HG03457 (cell line): ENCODE measurements around the gene UCK1.

ENCODE experiments used
- ATAC-seq: cut with Tn5 transposase; IDR thresholded peaks from one replicate; pipeline ENCODE4 v1.9.1; 2021; ENCODE audit warnings: moderate number of reproducible peaks; ENCODE audit not compliant: unreplicated experiment

Gene UCK1

DNA sequence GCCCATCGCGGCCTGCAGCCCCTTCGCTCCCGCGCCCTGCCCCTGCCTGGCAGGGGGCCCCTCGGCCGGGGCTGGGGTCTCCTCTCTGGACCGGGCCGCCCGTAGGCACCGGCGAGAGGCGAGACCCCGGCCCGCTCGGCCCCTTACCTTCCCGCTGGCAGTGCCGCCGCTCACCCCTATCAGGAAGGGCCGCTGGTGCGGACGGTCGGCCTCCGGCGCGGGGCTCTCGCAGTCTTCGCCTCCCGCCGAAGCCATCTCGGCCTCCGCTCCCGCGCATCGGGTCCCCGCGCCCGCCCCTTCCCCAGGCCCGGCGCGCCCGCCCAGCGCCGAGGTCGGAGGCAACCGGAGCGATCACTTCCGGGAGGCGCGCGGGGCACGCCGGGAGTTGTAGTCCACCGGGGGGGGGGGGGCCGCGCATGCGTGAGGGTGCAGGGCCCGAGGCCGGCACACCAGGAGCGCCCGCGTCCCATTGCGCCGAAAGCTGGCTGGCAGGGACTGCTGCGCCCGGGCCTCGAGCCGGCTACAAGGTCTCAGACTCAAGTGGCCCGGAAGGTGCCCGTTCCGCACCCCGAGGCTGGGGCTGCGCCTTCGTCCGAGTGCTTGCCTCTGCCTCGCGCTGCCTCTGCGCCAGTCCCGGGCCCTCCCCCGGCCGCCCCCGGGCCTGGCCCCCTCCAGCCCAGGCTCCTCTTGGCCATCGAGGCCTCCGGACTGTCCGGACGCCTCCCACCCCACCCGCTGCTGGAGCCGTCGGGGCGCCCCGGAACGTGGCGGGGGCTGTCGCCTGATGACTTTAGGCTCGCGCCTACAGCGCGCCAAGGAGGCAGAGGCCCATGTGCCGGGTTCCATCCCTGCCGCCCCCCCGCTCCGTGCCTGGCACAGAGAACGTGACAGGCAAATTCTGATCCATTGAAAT is at the start of gene UCK1:
Gene UCK1 (minus strand): TSS at position 344 of the 913 bp plus-strand sequence. CDS start 89 bp downstream, at position 255.
- peak; percentile 64 for ATAC-seq

DNA sequence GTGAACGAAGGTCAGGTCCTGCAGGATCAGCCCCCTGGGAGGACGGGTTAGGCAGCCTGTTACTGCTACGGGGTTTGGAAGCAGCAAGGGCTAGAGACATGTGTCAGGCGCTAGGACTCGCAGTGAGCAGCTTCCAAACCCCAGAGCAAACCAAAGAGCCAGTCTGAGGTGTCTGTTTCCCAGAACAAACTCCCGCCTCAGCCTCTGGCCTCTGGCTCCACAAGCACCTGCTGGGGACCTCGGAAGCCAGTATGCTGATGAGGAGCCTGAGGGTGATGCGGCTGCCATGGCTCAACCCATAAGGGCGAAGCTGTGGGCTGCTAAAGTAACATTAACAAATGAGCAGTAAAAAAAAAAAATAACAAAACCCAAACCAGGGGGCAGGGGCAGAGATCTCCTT is 49.3 kb upstream of the UCK1 start:
- ATAC-seq: no peak

DNA sequence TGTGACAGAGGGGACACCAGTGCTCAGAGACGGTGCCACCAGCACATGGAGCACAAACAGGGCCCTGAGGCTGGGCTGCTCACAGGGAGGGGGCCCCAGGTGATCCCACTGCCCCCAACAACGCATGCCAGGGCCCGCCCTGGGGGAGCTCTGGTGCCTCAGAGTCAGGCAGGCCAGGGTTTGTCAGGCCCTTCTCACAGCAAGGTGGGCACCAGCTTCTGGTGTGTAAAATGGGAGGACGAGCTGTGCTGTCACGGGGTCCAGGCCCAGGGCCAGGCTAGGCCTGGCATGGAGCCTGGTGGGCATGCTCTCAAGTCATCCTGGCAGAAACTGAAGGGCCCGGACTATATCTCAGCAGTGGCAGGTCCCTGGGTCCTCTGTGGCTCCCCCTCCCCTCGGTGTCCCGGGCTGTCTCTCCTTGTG is 48.7 kb upstream of the UCK1 start:
- no peak for ATAC-seq

DNA sequence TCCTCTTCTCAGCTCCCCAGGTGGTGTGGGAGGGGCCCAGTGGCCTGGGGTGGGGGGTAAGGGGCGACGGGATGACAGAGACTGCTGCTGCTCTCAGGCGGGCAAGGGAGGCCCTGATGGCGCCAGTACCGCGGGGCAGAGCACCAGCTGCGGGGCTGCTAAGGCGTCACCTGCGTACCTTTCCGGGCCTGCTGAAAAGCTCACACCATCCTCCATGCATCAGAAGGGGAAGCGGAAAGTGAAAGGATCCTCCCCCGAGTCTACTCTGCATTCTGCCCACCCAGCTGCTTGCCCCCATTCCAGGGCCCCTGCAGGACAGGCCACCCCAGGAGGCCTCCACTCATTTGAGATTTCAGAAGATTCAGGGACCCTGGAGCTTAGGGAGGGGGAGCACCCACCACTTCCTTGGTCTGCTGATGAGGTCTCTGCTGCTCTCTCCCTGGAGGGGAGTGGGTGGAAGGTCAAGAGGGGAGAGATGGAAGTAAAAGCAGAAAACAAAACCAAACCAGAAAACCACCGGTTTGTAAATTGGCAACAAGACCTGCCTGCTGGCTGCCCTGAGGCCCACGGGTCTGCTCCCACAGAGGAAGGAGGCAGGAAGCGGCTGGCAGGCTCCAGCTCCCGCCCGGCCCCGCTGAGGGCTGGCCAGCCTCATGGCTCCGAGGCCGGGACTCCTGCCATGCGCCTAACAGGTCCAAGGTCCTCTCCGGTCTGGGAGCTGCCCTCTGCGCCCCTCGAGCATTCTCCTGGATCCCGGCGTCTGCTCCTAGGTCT is 47.9 kb upstream of the UCK1 start:
- ATAC-seq: no peak

DNA sequence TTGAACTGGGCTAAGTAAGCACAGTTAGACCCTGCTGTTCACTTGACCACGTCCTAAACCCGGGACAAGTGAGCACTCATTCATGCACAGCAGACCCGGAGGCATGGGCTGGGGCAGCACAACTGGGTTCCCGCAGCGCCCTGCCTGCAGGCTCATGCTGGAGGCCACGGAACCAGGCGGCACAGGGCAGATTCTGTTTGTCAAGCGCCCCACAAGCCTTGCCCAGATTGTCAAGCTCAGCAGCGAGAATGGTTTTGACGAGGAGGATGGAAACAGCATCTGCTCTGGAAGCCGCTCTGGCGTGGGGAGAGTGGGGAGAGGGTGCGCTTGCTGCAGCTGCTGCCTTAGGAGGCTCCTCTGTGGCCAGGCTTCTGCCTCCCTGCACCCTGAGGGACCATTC is 47.0 kb upstream of the UCK1 start:
- no peak for ATAC-seq

DNA sequence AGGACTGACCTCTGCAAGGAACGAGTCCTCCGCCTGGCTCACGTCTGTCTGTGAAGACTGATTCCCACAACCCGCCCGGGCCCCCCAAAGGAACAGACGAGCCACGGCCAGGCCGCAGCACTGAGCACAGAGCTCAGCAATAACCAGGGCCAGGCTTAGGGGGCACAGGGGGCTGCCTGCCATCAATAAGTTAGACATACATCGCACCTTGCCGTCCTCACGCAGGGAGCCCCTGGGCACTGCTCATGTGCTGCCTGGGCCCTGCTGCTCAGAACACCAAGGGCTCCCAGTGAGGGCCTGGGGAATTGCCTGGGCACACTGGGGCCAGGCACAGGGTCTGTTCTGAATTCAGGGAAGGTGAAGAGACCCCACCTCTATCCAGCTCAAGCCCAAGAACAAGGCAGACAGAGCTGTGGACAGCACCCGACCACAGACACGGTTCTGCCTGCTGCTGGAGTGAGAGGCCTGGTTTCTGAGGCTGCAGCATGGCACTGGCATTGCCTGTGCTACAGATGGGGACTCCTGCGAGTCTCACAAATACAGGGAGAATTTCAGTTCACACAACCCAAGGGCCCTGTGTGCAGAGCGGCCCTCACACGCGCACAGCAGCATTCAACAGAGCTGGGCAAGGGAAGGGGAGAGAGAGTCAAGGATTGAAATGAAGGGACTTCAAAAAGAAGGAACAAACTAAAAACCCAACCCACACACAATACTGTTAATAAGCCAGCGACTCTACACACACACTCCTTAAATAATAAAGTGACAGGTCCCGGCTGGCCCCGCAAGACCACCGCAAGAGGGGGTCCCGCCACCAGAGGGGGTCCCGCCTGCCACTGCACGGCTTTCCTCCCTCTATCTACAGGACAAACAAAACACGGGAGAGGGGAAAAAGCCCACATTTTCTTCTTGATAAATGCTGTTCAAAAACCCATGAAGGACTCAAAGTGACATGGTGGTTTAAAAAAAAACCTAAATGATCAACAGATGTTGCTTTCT is 46.2 kb upstream of the UCK1 start:
- no peak for ATAC-seq

DNA sequence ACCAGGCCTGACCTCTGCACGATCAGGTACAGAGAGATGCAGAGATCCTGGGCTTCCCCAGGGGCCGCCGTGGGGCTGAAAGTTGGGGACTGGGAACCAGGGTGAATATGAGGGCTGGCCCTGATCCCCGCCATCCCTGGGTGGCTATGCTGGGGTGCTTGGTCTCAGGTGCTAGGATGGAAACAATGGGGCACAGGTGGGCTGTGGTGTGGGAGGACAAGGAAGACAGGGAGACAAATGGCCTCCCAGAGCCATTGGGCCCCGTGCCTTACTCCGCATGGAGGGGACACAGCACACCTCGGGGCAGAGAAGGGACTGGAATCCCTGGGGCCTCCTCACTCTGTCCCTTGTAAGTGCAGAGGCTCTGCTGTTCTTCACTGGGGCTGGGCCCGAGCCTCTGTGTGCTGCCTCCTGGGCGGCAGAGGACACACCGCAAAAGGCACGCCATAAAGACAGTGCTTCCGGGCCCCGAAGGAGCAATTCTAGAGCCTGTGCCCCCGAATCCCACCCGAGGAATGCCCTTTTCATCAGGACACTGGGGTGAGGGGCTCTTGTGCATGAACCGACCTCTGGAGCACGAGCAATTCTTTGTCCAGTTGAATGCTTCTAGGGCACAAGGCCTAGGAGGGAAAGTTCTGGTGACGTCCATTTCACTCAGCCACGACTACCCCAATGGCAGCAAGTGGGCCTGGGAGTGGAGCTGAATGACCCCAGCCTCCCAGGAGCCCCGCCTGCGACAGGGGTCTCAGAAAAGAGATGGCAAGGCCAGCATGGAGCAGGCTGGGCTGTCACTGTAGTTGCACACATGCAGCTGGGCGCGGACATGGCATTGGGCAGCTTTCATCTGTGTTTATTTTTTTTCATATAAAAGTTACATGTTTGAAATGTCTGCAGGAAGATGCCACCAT is 45.1 kb upstream of the UCK1 start:
- ATAC-seq: no peak

DNA sequence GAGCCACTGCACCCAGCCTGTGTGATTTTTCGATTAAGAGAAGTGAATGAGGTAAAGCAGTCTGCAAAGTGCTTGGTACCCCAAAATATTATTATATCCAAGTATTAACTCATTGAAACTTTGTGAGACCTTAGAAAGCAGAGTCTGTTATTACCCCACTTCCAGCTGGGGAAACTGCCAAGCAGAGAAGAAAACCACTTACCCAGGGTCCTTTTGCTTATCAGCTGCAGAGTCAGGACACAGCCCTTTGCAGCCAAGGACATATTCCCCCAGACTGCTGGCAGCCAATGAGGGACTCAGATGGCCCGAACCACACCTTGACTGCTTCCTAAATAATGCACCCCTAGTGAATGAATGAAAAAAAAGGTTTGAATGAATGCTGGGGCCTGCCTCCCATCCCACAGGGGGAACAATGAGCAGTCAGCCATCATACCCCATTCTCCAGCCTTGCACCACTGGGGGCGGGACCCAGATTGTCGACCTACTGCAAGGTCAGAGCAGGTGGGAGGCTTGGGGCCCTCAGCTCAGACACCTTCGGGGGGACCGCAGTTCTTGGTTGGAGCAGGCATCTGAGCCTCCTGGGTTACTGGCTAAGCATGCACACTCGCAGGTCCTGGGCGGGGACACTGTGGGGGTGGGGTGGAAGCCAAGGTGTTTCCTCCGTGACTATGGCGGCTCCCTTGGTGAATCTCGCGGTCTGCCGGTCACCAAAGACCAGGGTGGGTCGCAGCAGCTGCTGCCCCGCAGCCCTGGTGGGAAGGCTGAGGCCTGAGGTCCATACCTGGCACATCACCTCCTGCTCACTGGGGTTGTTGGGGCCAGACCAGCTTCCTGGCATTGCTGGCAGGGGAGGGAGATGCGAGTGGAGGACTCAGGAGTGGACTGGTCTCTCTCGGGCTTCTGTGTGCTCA is 43.9 kb upstream of the UCK1 start:
- no peak for ATAC-seq

DNA sequence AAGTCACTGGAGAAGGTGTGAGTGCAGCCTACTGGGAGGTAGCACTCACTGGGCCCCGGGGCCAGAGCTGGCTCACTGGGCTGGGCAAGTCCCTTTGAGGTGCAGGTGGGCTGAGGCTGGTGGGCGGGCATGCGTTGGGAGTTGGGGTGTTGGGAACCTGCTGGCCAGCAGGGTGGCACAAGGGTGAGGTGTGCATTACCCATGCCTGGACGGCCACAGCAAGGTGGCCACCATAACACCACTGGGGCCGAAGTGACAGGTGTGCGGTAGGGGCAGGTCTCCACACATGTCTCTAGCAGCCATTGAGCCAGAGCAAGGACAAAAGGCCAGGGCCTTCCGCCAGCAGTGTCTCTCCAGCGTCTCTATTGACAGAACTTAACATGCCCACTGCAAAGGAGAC is 36.8 kb upstream of the UCK1 start:
- no peak for ATAC-seq

DNA sequence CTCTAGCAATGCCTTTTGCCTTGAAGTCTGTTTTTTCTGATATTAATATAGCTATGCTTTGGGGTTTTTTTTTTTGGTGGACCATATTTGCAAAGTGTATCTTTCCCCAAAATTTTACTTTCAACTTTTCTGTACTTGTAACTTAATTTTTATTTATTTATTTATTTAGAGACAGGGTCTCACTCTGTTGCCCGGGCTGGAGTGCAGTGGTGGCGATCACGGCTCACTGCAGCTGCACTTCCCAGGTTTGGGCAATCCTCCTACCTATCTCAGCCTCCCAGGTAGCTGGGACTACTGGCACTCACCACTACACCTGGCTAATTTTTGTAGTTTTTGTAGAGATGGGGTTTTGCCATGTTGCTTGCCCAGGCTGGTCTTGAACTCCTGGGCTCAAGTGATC is 35.1 kb upstream of the UCK1 start:
- no peak for ATAC-seq

DNA sequence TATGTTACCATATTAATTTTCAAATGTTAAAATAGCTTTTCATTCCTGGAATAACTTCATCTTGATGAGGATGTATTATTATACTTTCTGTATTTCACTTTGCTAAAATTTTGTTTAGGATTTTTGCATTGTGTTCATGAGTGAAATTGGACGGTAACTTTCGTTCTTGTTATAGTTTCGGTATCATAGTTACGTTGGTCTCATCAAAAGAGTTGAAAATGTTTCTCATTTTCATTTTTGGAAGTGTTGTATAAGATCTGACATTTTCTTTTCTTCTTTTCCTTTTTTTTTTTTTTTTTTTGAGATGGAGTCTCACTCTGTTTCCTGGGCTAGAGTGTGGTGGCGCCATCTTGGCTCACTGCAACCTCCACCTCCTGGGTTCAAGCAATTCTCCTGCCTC is 34.3 kb upstream of the UCK1 start:
- no peak for ATAC-seq

DNA sequence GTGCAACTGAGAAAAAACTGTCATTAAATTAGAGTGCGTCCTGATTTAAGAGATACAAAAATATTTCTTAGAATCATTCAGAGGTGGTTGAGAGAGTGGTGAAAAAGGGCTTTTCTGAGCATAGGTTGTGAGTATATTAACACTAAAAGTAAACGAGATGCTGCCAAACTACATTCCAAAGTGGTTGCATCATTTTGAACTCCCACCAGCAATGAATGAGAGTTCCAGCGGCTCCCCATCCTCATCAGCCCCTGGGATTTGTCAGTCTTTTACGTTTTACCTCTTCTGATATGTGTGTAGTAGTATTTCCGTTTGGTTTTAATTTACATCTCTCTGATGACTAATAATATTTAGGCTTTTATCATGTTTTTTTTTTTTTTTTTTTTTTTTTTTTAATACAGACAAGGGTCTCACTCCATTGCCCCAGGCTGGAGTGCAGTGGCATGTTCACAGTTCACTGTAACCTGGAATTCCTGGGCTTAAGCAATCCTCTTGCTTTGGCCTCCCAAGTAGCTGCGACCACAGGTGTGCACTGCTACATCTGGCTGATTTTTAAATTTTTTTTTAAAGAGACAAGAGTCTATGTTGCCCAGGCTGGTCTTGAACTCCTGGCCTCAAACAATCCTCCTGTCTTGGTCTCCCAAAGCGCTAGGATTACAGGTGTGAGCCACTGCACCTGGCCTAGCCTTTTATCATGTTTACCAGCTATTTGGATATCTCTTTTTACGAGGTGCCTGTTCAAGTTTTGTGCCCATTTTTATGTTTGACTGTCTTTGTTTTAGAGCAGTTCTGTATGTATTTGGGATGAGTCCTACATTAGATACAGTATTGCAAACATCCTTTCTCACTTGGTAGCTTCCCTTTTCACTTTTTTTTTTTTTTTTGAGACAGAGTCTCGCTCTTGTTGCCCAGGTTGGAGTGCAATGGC is 31.2 kb upstream of the UCK1 start:
- ATAC-seq: no peak

DNA sequence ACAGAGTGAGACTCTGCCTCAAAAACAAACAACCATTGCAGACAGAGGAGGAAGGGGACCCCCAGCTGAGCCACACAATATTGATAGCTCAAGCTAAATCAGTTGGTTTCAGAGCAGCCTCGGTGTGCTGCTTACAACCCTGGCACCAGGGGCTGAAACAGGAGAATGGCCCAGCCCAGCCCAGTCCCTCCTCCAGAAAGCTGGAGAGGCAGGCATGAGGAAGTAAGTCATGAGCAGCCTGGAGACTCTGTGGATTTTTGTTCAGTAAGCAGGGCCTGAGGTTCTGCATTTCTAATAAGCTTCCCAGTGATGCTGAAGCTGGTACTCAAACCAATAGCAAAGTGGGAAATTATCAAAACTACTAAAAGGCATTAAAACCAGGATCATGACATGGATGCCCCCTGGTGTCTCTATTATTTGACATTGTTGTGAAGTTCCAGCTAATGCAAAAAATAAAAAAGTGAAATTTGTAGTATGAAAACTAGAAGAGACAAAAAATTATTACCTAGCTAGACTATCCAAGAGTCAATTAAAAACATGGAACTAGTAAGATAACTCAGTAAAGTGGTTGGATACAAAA is 28.4 kb upstream of the UCK1 start:
- ATAC-seq: no peak

DNA sequence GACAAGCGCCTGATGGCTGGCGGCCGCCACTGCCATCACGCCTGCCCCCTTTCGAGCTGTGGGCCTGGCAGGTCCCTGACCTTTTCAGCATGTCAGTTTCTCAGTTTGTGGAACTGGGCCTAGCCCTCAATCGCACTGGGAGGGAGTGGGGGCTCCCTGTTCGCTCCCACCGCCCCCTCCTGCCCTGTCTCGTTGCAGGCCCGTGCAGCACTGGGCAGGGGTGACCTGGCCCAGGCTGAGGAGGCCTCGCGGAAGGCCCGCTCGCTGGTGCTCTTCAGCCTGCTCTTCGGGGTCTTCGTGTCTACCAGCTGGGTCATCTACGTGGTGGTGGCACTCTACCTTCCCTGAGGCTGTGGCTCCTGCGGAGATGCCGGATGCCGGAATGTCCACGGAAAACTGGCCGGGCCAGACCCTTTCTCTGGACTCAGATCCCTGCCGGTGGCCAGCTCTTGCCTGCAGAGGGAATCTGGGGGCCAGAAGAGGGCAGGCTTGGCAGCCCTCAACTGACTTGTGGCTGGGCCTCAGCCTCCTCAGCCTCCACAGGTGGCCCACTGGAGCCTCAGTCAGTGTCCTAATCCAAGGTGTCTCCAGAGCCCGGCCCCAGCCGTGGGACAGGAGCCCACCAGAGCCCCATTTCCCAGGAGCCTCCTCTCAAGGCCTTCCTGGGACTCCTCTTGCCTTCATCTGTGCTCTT is 26.9 kb upstream of the UCK1 start:
- ATAC-seq: no peak

DNA sequence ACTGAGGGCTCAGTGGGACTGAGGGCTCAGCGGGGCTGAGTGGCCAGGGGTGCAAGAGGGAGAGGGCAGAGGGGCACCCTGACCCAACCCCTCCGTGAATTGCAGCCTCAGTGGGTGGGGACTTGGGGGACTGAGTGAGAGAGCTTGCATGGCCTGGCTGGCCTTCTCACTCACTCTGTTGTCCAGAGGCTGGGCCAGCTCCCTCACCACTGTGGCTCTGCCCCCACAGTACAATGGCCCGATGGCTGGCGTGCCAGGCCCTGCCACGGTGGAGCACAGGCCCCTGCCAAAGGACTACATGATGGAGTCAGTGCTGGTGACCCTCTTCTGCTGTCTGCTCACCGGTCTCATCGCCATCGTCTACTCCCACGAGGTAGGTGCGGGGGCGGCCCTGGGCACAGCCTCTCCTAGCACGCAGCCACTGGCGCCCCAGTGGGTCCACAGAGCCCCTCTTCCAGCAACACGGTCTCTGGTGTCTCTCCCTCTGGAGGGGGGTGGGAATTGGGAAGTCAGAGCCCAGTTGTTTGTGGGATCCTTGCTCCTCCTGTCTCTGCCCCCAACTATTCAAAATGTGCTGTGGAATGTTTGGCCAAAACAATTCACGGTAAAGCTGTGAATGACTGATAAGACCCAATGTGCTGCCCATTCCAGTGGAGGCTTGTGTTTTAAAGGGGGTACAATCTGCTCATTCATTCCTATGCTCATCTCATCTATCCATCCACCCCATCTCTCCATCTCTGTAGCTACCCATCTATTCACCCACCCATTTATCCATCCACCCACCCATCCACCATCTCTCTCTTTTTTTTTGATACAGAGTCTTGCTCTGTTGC is 25.0 kb upstream of the UCK1 start:
- ATAC-seq: no peak

DNA sequence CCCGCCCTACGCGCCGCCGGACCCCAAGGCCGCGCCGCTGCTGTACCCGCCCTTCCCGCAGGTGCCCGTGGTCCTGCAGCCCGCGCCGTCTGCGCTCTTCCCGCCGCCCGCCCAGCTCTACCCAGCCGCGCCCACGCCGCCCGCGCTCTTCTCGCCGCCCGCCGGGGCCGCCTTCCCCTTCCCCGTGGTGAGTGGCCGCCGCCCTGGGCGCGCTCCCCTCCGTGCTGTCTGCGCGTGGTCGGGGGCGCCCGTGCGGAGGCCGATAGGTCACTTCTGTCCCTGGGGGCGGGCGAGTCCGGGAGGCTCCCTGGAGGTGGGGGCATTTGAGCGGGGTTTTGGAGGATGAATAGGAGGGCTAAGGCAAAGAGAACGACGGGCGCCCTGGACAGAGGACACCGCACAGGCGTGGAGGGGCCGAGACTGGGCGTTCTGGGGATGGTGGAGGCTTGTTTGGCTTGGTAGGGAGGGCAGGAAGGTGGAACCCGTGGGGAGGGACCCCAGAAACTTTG is 23.8 kb upstream of the UCK1 start:
- ATAC-seq: no peak
